ENCODE measurements around the gene HNRNPF. TPM values are rescaled to one million over a fixed set of nuclear protein-coding genes. Genes with fewer than 3 reads are reported as not detected.
A peak's percentile ranks its signal among the peaks of the same experiment; 100 is the strongest.

Gene HNRNPF
- total RNA-seq, 1 donor from 2014 or later: 175 TPM

GRCh38 chr10:43361547-43362190, 47.3 kb downstream of the HNRNPF start:
- H2AFZ ChIP-seq (replicated peaks): peak overlapping the region; percentile 74
- H3K9me3 Mint-ChIP-seq: peaks cover 12% of the 10 kb centered on the region

GRCh38 chr10:43360086-43360485, 48.9 kb downstream of the HNRNPF start:
- Histone ChIP-seq H3K27ac (no peak overlapping the region), H3K4me3 (no peak overlapping the region), H2AFZ (replicated peaks) (no peak overlapping the region), H3K36me3 (no peaks in the 10 kb centered on the region), H3K9ac (no peak overlapping the region), H3K79me2 (ENCODE audit: low read depth) (no peaks in the 10 kb centered on the region), H3K4me2 (no peak overlapping the region), H4K20me1 (ENCODE audit: low read depth) (peaks cover 2% of the 10 kb centered on the region), H3K9me3 (ENCODE audit: low read depth) (no peaks in the 10 kb centered on the region), H3K4me1 (peaks cover 1% of the 10 kb centered on the region), H3K27me3 (no peaks in the 10 kb centered on the region), H3F3A (ENCODE audit: low read depth) (peaks cover 15% of the 10 kb centered on the region)
- Mint-ChIP-seq H3K27ac (peak overlapping the region; percentile 21), H3K36me3 (no peaks in the 10 kb centered on the region), H3K4me3 (no peak overlapping the region), H3K4me1 (peaks cover 11% of the 10 kb centered on the region), H3K27me3 (ENCODE audit: insufficient read depth, low read depth) (peaks cover 6% of the 10 kb centered on the region), H3K9me3 (peaks cover 10% of the 10 kb centered on the region)
- no peak for DNase-seq (ENCODE audit: low spot score)
- TF ChIP-seq EZH2phosphoT487 (IDR thresholded peaks at IDR 0.05): no peak
- TF ChIP-seq, protein P1, sequence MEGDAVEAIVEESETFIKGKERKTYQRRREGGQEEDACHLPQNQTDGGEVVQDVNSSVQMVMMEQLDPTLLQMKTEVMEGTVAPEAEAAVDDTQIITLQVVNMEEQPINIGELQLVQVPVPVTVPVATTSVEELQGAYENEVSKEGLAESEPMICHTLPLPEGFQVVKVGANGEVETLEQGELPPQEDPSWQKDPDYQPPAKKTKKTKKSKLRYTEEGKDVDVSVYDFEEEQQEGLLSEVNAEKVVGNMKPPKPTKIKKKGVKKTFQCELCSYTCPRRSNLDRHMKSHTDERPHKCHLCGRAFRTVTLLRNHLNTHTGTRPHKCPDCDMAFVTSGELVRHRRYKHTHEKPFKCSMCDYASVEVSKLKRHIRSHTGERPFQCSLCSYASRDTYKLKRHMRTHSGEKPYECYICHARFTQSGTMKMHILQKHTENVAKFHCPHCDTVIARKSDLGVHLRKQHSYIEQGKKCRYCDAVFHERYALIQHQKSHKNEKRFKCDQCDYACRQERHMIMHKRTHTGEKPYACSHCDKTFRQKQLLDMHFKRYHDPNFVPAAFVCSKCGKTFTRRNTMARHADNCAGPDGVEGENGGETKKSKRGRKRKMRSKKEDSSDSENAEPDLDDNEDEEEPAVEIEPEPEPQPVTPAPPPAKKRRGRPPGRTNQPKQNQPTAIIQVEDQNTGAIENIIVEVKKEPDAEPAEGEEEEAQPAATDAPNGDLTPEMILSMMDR (IDR thresholded peaks at IDR 0.05): no peak
- no peak for TF ChIP-seq EZH2 (IDR thresholded peaks at IDR 0.05)

More at GRCh38 chr10:43361547-43362190, 47.3 kb downstream of the HNRNPF start:
- DNase-seq (ENCODE audit: low spot score): no peak
- Histone ChIP-seq H4K20me1 (ENCODE audit: low read depth) (no peaks in the 10 kb centered on the region), H3K9ac (no peak overlapping the region), H3K4me2 (peak overlapping the region; percentile 76), H3K4me1 (no peaks in the 10 kb centered on the region), H3K4me3 (peak overlapping the region; percentile 55), H3F3A (ENCODE audit: low read depth) (peaks cover 4% of the 10 kb centered on the region), H3K36me3 (no peaks in the 10 kb centered on the region), H3K27ac (no peak overlapping the region), H3K27me3 (no peaks in the 10 kb centered on the region), H3K79me2 (ENCODE audit: low read depth) (no peaks in the 10 kb centered on the region), H3K9me3 (ENCODE audit: low read depth) (no peaks in the 10 kb centered on the region)
- Mint-ChIP-seq H3K4me1 (peaks cover 4% of the 10 kb centered on the region), H3K27ac (no peak overlapping the region), H3K36me3 (no peaks in the 10 kb centered on the region), H3K4me3 (peak overlapping the region; percentile 70), H3K27me3 (ENCODE audit: insufficient read depth, low read depth) (peaks cover 3% of the 10 kb centered on the region)
- TF ChIP-seq, protein P1 (IDR thresholded peaks at IDR 0.05): no peak
- TF ChIP-seq EZH2 (IDR thresholded peaks at IDR 0.05): no peak
- TF ChIP-seq EZH2phosphoT487 (IDR thresholded peaks at IDR 0.05): no peak

DNA sequence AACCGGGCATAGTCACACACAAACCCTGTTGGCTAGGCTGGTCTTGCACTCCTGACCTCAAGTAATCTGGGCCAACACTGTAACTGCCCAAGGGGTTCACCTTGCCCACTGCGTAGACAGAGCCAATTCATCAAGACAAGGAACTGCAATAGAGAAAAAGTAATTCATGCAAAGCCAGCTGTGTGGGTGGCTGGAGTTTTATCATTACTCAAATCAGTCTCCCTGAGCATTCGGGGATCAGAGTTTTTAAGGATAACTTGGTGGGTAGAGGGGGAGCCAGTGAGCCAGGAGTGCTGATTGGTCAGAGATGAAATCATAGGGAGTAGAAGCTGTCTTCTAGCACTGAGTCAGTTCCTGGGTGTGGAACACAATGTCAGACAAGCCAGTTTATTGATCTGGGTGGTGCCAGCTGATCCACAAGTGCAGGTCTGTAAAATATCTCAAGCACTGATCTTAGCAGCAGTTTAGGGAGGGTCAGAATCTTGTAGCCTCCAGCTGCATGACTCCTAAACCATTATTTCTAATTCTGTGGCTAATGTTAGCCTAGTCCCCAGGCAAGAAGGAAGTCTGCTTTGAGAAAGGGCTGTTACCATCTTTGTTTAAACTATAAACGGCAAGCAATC, 53.1 kb downstream of the HNRNPF start:
- Mint-ChIP-seq H3K4me3 (no peak overlapping the region), H3K4me1 (peaks cover 19% of the 10 kb centered on the region), H3K27ac (peak overlapping the region; percentile 85), H3K27me3 (ENCODE audit: insufficient read depth, low read depth) (peaks cover 3% of the 10 kb centered on the region), H3K9me3 (no peaks in the 10 kb centered on the region), H3K36me3 (no peaks in the 10 kb centered on the region)
- H3K4me2 ChIP-seq: no peak overlapping the region
- TF ChIP-seq EZH2 (IDR thresholded peaks at IDR 0.05) (no peak), EZH2phosphoT487 (IDR thresholded peaks at IDR 0.05) (no peak)
- TF ChIP-seq, protein P1 (IDR thresholded peaks at IDR 0.05): no peak
- H3K79me2 ChIP-seq (ENCODE audit: low read depth): no peaks in the 10 kb centered on the region
- no peaks in the 10 kb centered on the region for H3K27me3 ChIP-seq
- no peak overlapping the region for H3K27ac ChIP-seq
- no peaks in the 10 kb centered on the region for H3K9me3 ChIP-seq (ENCODE audit: low read depth)
- no peak overlapping the region for H3K9ac ChIP-seq
- DNase-seq (ENCODE audit: low spot score): no peak
- peaks cover 20% of the 10 kb centered on the region for H3F3A ChIP-seq (ENCODE audit: low read depth)
- peaks cover 18% of the 10 kb centered on the region for H3K4me1 ChIP-seq
- H2AFZ ChIP-seq (replicated peaks): no peak overlapping the region
- peaks cover 2% of the 10 kb centered on the region for H4K20me1 ChIP-seq (ENCODE audit: low read depth)
- no peak overlapping the region for H3K4me3 ChIP-seq
- no peaks in the 10 kb centered on the region for H3K36me3 ChIP-seq

Data from neural progenitor cell (in vitro differentiated cells).